ENCODE results near the gene UBA7. TPM values are rescaled to one million over a fixed set of nuclear protein-coding genes. Genes with fewer than 3 reads are reported as not detected.
A peak's percentile ranks its signal among the peaks of the same experiment; 100 is the strongest.

UBA7 gene
- total and polyA plus RNA-seq, 2 of the 13 experiments (the other 11 are each of a cell fraction or from before 2014, with no cell fraction given): 9.5 to 16.5 TPM

DNA sequence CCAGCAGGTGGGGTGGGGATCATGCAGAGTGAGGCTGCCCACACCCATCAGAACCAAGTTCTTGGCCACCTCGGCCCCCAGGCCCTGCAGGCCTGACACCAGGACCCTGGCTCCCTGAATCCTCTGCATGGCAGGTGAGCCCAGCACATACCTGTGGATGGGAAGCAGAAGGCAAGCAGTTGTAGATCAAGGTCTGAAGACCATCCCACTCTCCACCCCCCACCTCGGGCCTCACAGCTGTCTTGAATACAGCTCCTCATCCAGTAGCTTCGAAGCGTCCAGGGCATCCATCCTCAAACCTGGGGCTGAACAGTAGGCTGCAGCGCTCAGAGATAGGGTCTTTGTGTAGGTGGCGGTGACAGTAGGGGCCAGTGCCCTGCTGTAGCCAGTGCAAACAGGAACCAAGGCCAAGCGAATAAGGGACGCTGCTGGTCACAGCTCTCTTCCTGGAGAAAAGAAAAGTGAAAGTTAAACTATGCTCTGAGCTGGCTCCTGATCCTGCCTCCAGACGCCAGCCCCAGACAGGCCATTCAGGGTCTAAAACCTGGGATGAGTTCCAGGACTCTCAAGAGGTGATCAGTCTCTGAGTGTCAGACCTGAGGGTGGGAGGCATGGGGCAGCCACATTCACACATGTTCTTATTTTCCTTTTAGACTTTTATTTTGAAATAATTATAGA, at the start of gene UBA7 (continued):
- TF ChIP-seq ZNF766 (CRISPR knock-in tag; IDR thresholded peaks at IDR 0.05; ENCODE audit: borderline replicate concordance) (no peak), ZFP36L2 (CRISPR knock-in tag; IDR thresholded peaks at IDR 0.05) (no peak), SIN3B (IDR thresholded peaks at IDR 0.05; ENCODE audit: low read length) (no peak), SOX5 (CRISPR knock-in tag; IDR thresholded peaks at IDR 0.05; ENCODE audit: borderline replicate concordance) (no peak), ZNF251 (CRISPR knock-in tag; IDR thresholded peaks at IDR 0.05) (no peak), ZBTB7A (CRISPR knock-in tag; IDR thresholded peaks at IDR 0.05) (no peak), PHF20 (CRISPR knock-in tag; IDR thresholded peaks at IDR 0.05) (peak; percentile 81), FOXO1 (CRISPR knock-in tag; IDR thresholded peaks at IDR 0.05) (no peak), ZNF350 (CRISPR knock-in tag; IDR thresholded peaks at IDR 0.05; ENCODE audit: borderline replicate concordance, low read depth) (no peak; the same call in 1 of the 2 replicates), SIN3A (IDR thresholded peaks at IDR 0.05; ENCODE audit: borderline replicate concordance, low read depth, low read length) (no peak)
- TF ChIP-seq, protein P1, sequence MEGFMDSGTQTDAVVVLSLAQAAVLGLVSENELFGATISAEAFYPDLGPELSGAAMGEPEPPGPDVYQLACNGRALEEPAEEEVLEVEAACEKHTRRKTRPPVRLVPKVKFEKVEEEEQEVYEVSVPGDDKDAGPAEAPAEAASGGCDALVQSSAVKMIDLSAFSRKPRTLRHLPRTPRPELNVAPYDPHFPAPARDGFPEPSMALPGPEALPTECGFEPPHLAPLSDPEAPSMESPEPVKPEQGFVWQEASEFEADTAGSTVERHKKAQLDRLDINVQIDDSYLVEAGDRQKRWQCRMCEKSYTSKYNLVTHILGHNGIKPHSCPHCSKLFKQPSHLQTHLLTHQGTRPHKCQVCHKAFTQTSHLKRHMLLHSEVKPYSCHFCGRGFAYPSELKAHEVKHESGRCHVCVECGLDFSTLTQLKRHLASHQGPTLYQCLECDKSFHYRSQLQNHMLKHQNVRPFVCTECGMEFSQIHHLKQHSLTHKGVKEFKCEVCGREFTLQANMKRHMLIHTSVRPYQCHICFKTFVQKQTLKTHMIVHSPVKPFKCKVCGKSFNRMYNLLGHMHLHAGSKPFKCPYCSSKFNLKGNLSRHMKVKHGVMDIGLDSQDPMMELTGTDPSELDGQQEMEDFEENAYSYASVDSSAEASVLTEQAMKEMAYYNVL (CRISPR knock-in tag; IDR thresholded peaks at IDR 0.05; ENCODE audit: borderline replicate concordance): no peak
- TF ChIP-seq, protein P2, sequence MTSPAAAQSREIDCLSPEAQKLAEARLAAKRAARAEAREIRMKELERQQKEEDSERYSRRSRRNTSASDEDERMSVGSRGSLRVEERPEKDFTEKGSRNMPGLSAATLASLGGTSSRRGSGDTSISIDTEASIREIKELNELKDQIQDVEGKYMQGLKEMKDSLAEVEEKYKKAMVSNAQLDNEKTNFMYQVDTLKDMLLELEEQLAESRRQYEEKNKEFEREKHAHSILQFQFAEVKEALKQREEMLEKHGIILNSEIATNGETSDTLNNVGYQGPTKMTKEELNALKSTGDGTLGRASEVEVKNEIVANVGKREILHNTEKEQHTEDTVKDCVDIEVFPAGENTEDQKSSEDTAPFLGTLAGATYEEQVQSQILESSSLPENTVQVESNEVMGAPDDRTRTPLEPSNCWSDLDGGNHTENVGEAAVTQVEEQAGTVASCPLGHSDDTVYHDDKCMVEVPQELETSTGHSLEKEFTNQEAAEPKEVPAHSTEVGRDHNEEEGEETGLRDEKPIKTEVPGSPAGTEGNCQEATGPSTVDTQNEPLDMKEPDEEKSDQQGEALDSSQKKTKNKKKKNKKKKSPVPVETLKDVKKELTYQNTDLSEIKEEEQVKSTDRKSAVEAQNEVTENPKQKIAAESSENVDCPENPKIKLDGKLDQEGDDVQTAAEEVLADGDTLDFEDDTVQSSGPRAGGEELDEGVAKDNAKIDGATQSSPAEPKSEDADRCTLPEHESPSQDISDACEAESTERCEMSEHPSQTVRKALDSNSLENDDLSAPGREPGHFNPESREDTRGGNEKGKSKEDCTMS (CRISPR knock-in tag; conservative IDR thresholded peaks at IDR 0.05): no peak
- TF ChIP-seq, protein P3, sequence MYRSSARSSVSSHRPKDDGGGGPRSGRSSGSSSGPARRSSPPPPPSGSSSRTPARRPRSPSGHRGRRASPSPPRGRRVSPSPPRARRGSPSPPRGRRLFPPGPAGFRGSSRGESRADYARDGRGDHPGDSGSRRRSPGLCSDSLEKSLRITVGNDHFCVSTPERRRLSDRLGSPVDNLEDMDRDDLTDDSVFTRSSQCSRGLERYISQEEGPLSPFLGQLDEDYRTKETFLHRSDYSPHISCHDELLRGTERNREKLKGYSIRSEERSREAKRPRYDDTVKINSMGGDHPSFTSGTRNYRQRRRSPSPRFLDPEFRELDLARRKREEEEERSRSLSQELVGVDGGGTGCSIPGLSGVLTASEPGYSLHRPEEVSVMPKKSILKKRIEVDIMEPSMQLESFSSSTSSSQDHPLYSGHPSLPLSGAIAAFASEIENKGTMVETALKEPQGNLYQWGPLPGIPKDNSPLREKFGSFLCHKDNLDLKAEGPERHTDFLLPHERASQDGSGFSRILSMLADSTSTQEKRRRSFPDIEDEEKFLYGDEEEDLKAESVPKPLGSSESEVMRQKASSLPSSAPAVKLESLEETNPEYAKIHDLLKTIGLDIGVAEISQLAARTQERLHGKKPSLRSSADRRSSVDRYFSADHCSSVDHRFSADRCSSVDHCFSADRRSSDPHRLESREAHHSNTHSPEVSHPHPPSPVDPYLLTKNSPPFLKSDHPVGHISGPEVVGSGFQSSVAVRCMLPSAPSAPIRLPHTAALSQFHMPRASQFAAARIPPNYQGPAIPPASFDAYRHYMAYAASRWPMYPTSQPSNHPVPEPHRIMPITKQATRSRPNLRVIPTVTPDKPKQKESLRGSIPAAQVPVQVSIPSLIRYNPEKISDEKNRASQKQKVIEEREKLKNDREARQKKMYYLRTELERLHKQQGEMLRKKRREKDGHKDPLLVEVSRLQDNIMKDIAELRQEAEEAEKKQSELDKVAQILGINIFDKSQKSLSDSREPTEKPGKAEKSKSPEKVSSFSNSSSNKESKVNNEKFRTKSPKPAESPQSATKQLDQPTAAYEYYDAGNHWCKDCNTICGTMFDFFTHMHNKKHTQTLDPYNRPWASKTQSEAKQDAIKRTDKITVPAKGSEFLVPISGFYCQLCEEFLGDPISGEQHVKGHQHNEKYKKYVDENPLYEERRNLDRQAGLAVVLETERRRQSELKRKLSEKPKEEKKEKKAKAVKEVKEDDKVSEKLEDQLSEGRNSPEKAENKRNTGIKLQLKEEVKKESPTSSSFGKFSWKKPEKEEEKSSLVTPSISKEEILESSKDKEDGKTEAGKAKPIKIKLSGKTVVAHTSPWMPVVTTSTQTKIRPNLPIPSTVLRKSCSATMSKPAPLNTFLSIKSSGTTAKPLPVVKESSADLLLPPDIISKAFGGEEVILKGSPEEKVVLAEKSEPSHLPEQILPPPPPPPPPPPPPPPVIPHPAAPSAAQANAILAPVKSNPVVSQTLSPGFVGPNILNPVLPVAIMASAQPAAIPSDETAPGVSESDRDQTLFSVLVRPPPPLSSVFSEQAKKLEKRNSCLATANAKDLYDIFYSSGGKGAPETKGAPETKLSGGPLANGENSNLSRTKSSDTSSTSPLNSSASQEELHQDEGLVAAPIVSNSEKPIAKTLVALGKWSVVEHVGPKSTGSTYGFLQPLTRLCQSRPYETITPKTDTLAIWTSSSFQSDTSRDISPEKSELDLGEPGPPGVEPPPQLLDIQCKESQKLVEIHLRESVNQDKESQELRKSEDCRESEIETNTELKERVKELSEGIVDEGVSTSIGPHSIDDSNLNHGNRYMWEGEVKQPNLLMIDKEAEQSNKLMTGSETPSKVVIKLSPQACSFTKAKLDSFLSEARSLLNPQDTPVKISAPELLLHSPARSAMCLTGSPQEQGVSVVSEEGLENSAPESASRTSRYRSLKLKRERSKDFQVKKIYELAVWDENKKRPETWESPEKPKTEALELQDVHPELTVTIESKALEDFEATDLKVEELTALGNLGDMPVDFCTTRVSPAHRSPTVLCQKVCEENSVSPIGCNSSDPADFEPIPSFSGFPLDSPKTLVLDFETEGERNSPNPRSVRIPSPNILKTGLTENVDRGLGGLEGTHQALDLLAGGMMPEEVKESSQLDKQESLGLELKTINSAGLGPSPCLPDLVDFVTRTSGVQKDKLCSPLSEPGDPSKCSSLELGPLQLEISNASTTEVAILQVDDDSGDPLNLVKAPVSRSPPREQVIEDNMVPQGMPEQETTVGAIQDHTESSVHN (CRISPR knock-in tag; IDR thresholded peaks at IDR 0.05): no peak
- TF ChIP-seq, protein P4, sequence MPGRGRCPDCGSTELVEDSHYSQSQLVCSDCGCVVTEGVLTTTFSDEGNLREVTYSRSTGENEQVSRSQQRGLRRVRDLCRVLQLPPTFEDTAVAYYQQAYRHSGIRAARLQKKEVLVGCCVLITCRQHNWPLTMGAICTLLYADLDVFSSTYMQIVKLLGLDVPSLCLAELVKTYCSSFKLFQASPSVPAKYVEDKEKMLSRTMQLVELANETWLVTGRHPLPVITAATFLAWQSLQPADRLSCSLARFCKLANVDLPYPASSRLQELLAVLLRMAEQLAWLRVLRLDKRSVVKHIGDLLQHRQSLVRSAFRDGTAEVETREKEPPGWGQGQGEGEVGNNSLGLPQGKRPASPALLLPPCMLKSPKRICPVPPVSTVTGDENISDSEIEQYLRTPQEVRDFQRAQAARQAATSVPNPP (CRISPR knock-in tag; IDR thresholded peaks at IDR 0.05): no peak

All from HepG2 (cell line).